Mesenchymal stem cell (in vitro differentiated cells and primary cell): Measurements from ENCODE around the gene PABPN1L.

Source experiments
- DNase-seq: peaks from one replicate; pipeline ENCODE4 v3.0.0-alpha.2; 2013
- H2AFZ ChIP-seq: one replicate; pipeline ENCODE4 v1.6.1; 2013; ENCODE audit warnings: low read depth, mild to moderate bottlenecking, control low read depth, inconsistent platforms, low read length, moderate library complexity
- H2AK5ac ChIP-seq: 2 replicates; pipeline ENCODE4 v1.6.1; 2013; ENCODE audit warnings: low read length, moderate library complexity, mild to moderate bottlenecking, inconsistent platforms; ENCODE audit not compliant: severe bottlenecking
- H2BK120ac ChIP-seq: one replicate; pipeline ENCODE4 v1.6.1; 2013; ENCODE audit warnings: low read depth, mild to moderate bottlenecking, inconsistent platforms, low read length, moderate library complexity
- H2BK12ac ChIP-seq, 2 experiments: one replicate each; pipeline ENCODE4 v1.6.1; 2013; ENCODE audit warnings: inconsistent platforms in 2 of 2, low read length in 2 of 2, mild to moderate bottlenecking in 2 of 2, moderate library complexity in 2 of 2, control low read depth in 1 of 2
- H2BK15ac ChIP-seq: one replicate; pipeline ENCODE4 v1.6.1; 2013; ENCODE audit warnings: mild to moderate bottlenecking, low read depth, inconsistent platforms; ENCODE audit not compliant: poor library complexity, severe bottlenecking
- H2BK5ac ChIP-seq: 2 replicates; pipeline ENCODE4 v1.6.1; 2013; ENCODE audit warnings: low read depth, mild to moderate bottlenecking, low read length, control low read depth, inconsistent platforms; ENCODE audit not compliant: poor library complexity, severe bottlenecking
- H3K14ac ChIP-seq, 2 experiments: one replicate each; pipeline ENCODE4 v1.6.1; 2013; ENCODE audit warnings: inconsistent platforms in 2 of 2, low read length in 2 of 2, control low read depth in 1 of 2, mild to moderate bottlenecking in 1 of 2, moderate library complexity in 1 of 2
- H3K18ac ChIP-seq, 2 experiments: one replicate each; pipeline ENCODE4 v1.6.1; 2013; ENCODE audit warnings: inconsistent platforms in 2 of 2, low read length in 2 of 2, control low read depth in 1 of 2, low read depth in 1 of 2, mild to moderate bottlenecking in 1 of 2
- H3K23ac ChIP-seq, 2 experiments: one replicate each; pipeline ENCODE4 v1.6.1; 2013; ENCODE audit warnings: inconsistent platforms in 2 of 2, low read length in 2 of 2, mild to moderate bottlenecking in 2 of 2, moderate library complexity in 2 of 2, control low read depth in 1 of 2
- H3K27ac ChIP-seq: 2 replicates; pipeline ENCODE4 v1.5.1; 2013; ENCODE audit warnings: mild to moderate bottlenecking, moderate library complexity, low read length, control low read depth, inconsistent platforms; ENCODE audit not compliant: poor library complexity, severe bottlenecking
- H3K27me3 ChIP-seq, 2 experiments: 2 replicates each; pipeline versions ENCODE4 v1.6.1 to v1.7.0; 2013; ENCODE audit warnings: low read length in 2 of 2, mild to moderate bottlenecking in 2 of 2, moderate library complexity in 2 of 2, control low read depth in 1 of 2, inconsistent platforms in 1 of 2; ENCODE audit not compliant: control insufficient read depth in 1 of 2, insufficient read depth in 1 of 2
- H3K36me3 ChIP-seq, 2 experiments: 2 replicates each; pipeline versions ENCODE4 v1.6.1 to v1.7.0; 2013; ENCODE audit warnings: low read length in 2 of 2, control low read depth in 1 of 2, inconsistent platforms in 1 of 2, low read depth in 1 of 2, mild to moderate bottlenecking in 1 of 2; ENCODE audit not compliant: insufficient read depth in 2 of 2, control insufficient read depth in 1 of 2
- H3K4ac ChIP-seq, 2 experiments: one replicate each; pipeline ENCODE4 v1.6.1; 2013; ENCODE audit warnings: inconsistent platforms in 2 of 2, low read length in 2 of 2, mild to moderate bottlenecking in 2 of 2, moderate library complexity in 2 of 2, control low read depth in 1 of 2, low read depth in 1 of 2
- H3K4me1 ChIP-seq: 2 replicates; pipeline ENCODE4 v1.6.1; 2013; ENCODE audit warnings: low read depth, low read length, control low read depth; ENCODE audit not compliant: control insufficient read depth, insufficient read depth
- H3K4me2 ChIP-seq: 2 replicates; pipeline ENCODE4 v1.6.1; 2013; ENCODE audit warnings: low read length, mild to moderate bottlenecking, inconsistent platforms; ENCODE audit not compliant: poor library complexity, severe bottlenecking
- H3K4me3 ChIP-seq, 2 experiments: 2 replicates each; pipeline versions ENCODE4 v1.5.1 to v1.7.0; 2013; ENCODE audit warnings: low read length in 2 of 2, mild to moderate bottlenecking in 2 of 2, control low read depth in 1 of 2, low read depth in 1 of 2; ENCODE audit not compliant: insufficient read depth in 1 of 2
- H3K79me1 ChIP-seq: replicated peaks from 2 replicates; pipeline ENCODE4 v1.6.1; 2013; ENCODE audit warnings: mild to moderate bottlenecking, control low read depth, low read length, inconsistent platforms; ENCODE audit not compliant: poor library complexity, severe bottlenecking
- H3K9ac ChIP-seq: 2 replicates; pipeline ENCODE4 v1.7.0; 2013; ENCODE audit warnings: mild to moderate bottlenecking, low read length, moderate library complexity
- H3K9me3 ChIP-seq: 2 replicates; pipeline ENCODE4 v1.7.0; 2013; ENCODE audit warnings: mild to moderate bottlenecking, low read length; ENCODE audit not compliant: control insufficient read depth
- H4K8ac ChIP-seq: one replicate; pipeline ENCODE4 v1.6.1; 2013; ENCODE audit warnings: inconsistent platforms, mild to moderate bottlenecking, low read length, moderate library complexity
- H4K91ac ChIP-seq: one replicate; pipeline ENCODE4 v1.6.1; 2013; ENCODE audit warnings: mild to moderate bottlenecking, low read length, inconsistent platforms
- WGBS: methylation state at CpG from one replicate; pipeline ENCODE4 v1.1.7; 2013; ENCODE audit warnings: mixed read lengths; 5-methylcytosine and 5-hydroxymethylcytosine counted together

Gene PABPN1L

DNA sequence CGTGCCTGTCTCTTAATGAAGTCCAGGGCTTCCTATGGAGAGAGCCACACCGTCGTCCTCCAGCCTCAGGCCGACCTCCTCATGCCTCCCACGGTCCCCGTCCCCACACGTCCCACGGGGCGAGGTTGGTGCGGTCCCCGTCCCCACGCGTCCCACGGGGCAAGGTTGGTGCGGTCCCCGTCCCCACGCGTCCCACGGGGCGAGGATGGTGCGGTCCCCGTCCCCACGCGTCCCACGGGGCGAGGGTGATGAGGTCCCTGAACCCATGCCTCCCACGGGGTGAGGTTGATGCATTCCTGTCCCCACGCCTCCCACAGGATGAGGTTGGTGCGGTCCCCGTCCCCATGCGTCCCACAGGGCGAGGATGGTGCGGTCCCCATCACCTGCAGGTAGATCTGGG is 30.6 kb downstream of the PABPN1L start:
- H3K14ac ChIP-seq: no peak overlapping the region
- no peak overlapping the region for H2BK120ac ChIP-seq
- H2AFZ ChIP-seq: no peak overlapping the region
- 95% methylated on average over 32 of the region's 33 CpGs for WGBS
- H3K79me1 ChIP-seq: no peaks in the 10 kb centered on the region
- no peak overlapping the region for H3K9ac ChIP-seq
- no peak overlapping the region for H3K4me3 ChIP-seq
- no peak overlapping the region for H3K4ac ChIP-seq
- no peak overlapping the region for H2BK12ac ChIP-seq
- H3K36me3 ChIP-seq: peaks cover 46 to 67% of the 10 kb centered on the region in 2 experiments
- H4K8ac ChIP-seq: no peak overlapping the region
- peaks cover 12% of the 10 kb centered on the region for H3K4me1 ChIP-seq
- H3K27ac ChIP-seq: no peak overlapping the region
- no peak overlapping the region for H2BK15ac ChIP-seq
- DNase-seq: no peak
- no peak overlapping the region for H3K4me2 ChIP-seq
- H4K91ac ChIP-seq: no peak overlapping the region
- H3K27me3 ChIP-seq: no peaks in the 10 kb centered on the region
- no peak overlapping the region for H2AK5ac ChIP-seq
- no peak overlapping the region for H2BK5ac ChIP-seq
- H3K18ac ChIP-seq: no peak overlapping the region
- no peak overlapping the region for H3K23ac ChIP-seq
- H3K9me3 ChIP-seq: no peaks in the 10 kb centered on the region

DNA sequence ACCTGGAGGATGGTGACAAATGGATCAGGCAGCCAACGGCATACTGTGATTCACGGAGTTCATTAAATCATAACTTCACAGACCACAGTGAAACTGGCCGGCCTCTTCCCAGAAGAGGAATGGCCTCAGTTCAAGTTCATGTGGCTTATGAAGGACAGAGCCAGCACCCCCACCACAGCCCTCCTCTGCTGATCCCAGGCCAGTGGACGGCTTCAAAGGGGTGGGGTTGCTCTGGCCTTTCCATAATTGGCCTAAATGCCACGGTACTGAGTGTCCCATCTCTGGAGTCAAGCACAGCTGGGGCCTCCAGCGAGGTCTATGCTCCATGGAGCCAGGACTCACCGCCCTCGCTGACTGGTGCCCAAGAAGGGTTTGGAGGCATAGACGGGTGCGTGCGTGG is 31.1 kb downstream of the PABPN1L start:
- no peak overlapping the region for H3K14ac ChIP-seq
- H3K79me1 ChIP-seq: no peaks in the 10 kb centered on the region
- H2BK12ac ChIP-seq: no peak overlapping the region
- 89% methylated on average over 11 of the region's 11 CpGs for WGBS
- peaks cover 42 to 67% of the 10 kb centered on the region in 2 experiments for H3K36me3 ChIP-seq
- H3K4ac ChIP-seq: no peak overlapping the region
- H3K9ac ChIP-seq: no peak overlapping the region
- no peaks in the 10 kb centered on the region for H3K27me3 ChIP-seq
- no peak overlapping the region for H3K23ac ChIP-seq
- no peaks in the 10 kb centered on the region for H3K9me3 ChIP-seq
- no peak overlapping the region for H3K18ac ChIP-seq
- no peak overlapping the region for H2AK5ac ChIP-seq
- H3K4me2 ChIP-seq: no peak overlapping the region
- H3K4me1 ChIP-seq: peaks cover 12% of the 10 kb centered on the region
- no peak overlapping the region for H4K8ac ChIP-seq
- H2AFZ ChIP-seq: no peak overlapping the region
- no peak overlapping the region for H3K27ac ChIP-seq
- H2BK5ac ChIP-seq: no peak overlapping the region
- H2BK15ac ChIP-seq: no peak overlapping the region
- DNase-seq: no peak
- no peak overlapping the region for H4K91ac ChIP-seq
- H3K4me3 ChIP-seq: no peak overlapping the region
- no peak overlapping the region for H2BK120ac ChIP-seq

DNA sequence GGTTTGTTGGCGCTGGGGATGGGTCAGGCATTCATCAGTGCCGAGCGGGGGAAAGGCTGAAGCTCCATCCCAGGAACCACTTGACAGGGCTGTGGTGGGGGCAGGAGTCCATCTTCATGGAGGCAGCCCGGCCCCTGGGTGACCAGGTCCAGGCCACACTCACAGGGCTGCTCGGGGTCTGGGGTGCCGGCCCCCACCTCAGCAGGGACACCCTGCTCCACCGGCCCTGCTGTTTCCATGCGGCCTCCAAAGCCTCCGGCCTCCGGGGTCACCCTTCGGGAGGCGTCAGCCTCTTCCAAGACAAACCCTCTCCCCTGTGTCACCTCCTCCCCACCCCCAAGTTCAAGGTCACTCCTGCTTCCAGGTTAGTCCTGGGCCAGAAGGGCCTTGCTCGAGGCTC is 31.8 kb downstream of the PABPN1L start:
- Histone ChIP-seq H3K4me2 (no peak overlapping the region), H3K36me3 (peaks cover 35 to 65% of the 10 kb centered on the region in 2 experiments), H4K91ac (no peak overlapping the region), H2BK15ac (no peak overlapping the region), H3K9me3 (no peaks in the 10 kb centered on the region), H3K27ac (no peak overlapping the region), H3K18ac (no peak overlapping the region), H2BK5ac (no peak overlapping the region), H3K4ac (no peak overlapping the region), H2BK120ac (no peak overlapping the region), H3K23ac (no peak overlapping the region), H3K4me1 (peaks cover 12% of the 10 kb centered on the region), H4K8ac (no peak overlapping the region), H2AK5ac (no peak overlapping the region), H3K79me1 (no peaks in the 10 kb centered on the region), H2AFZ (no peak overlapping the region), H3K4me3 (no peak overlapping the region), H3K27me3 (no peaks in the 10 kb centered on the region), H3K9ac (no peak overlapping the region), H3K14ac (no peak overlapping the region), H2BK12ac (no peak overlapping the region)
- WGBS: 95% methylated on average over 12 of the region's 13 CpGs
- DNase-seq: no peak

DNA sequence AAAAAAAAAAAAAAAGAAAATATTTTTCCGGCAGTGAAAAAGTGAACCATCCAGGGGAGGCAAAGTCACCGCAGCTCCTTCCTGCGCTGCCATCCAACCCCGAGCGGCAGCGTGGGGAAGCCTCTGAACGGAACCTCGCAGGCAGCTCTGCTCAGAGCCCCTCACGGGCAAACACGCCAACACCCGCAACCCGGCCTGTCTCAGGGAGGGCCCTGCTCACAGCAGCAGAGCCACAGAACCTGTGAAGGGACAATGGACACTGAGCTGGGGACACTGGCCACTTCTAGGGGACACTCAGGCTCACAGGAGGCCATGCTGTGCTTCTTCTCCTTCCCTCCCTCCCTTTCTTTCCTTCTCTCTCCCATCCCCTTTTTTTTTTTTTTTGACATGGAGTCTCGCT is 33.4 kb downstream of the PABPN1L start:
- H3K9ac ChIP-seq: no peak overlapping the region
- no peak overlapping the region for H2BK5ac ChIP-seq
- no peak overlapping the region for H2AK5ac ChIP-seq
- no peak overlapping the region for H3K23ac ChIP-seq
- H4K8ac ChIP-seq: no peak overlapping the region
- no peak overlapping the region for H3K27ac ChIP-seq
- no peak overlapping the region for H3K4me3 ChIP-seq
- peaks cover 26 to 64% of the 10 kb centered on the region in 2 experiments for H3K36me3 ChIP-seq
- H3K18ac ChIP-seq: no peak overlapping the region
- no peak overlapping the region for H2BK12ac ChIP-seq
- 98% methylated on average over 13 of the region's 13 CpGs for WGBS
- no peaks in the 10 kb centered on the region for H3K27me3 ChIP-seq
- no peak overlapping the region for H2BK120ac ChIP-seq
- H2AFZ ChIP-seq: no peak overlapping the region
- no peak overlapping the region for H3K4me2 ChIP-seq
- H3K79me1 ChIP-seq: no peaks in the 10 kb centered on the region
- no peak overlapping the region for H3K14ac ChIP-seq
- H3K4me1 ChIP-seq: peaks cover 12% of the 10 kb centered on the region
- DNase-seq: no peak
- H2BK15ac ChIP-seq: no peak overlapping the region
- H3K4ac ChIP-seq: no peak overlapping the region
- H3K9me3 ChIP-seq: no peaks in the 10 kb centered on the region
- H4K91ac ChIP-seq: no peak overlapping the region
